ENCODE results near the gene ENOX1. TPM values are rescaled to one million over a fixed set of nuclear protein-coding genes. Genes with fewer than 3 reads are reported as not detected.
"Not testable (repeated sequence)": the region's sequence is repeated elsewhere in the genome, so short reads cannot be mapped to it uniquely, and the experiment has no call there.

The ENOX1 gene
- total RNA-seq, 1 experiment from 2014 or later: 1.8 TPM

GRCh38 chr13:43170506-43170905 is 616.3 kb downstream of the ENOX1 start:
- H3K4me3 Mint-ChIP-seq (ENCODE audit: unreplicated experiment): no peak overlapping the region
- no peak for TF ChIP-seq CTCF (IDR thresholded peaks at IDR 0.05; ENCODE audit: unreplicated experiment)
- no peaks in the 10 kb centered on the region for H3K4me1 Mint-ChIP-seq (ENCODE audit: insufficient read depth, unreplicated experiment)
- CTCF ChIA-PET: no interaction called here
- no peak overlapping the region for H3K27ac Mint-ChIP-seq (ENCODE audit: low read depth, unreplicated experiment)
- H3K27me3 Mint-ChIP-seq (ENCODE audit: insufficient read depth, unreplicated experiment): no peaks in the 10 kb centered on the region
- intact Hi-C loops (cut with micrococcal nuclease): no loop called here
- no peaks in the 10 kb centered on the region for H3K36me3 Mint-ChIP-seq (ENCODE audit: insufficient read depth, unreplicated experiment)
- BruUV-seq (replicated peaks): no TSS peak
- POLR2A ChIA-PET: interaction anchor here (0.7 kb wide), 1 partner anchor 243 kb away, joined by 3 read pairs; no protein-coding TSS in a partner anchor
- H3K9me3 Mint-ChIP-seq (ENCODE audit: unreplicated experiment): no peaks in the 10 kb centered on the region
- no peak for DNase-seq (ENCODE audit: unreplicated experiment)

GRCh38 chr13:43168434-43168833 is 618.3 kb downstream of the ENOX1 start:
- not testable (repeated sequence) for H3K4me1 Mint-ChIP-seq (ENCODE audit: insufficient read depth, unreplicated experiment)

GRCh38 chr13:43167731-43168130 is 619.0 kb downstream of the ENOX1 start:
- DNase-seq (ENCODE audit: unreplicated experiment): no peak
- H3K9me3 Mint-ChIP-seq (ENCODE audit: unreplicated experiment): no peaks in the 10 kb centered on the region
- no peaks in the 10 kb centered on the region for H3K27me3 Mint-ChIP-seq (ENCODE audit: insufficient read depth, unreplicated experiment)
- H3K36me3 Mint-ChIP-seq (ENCODE audit: insufficient read depth, unreplicated experiment): no peaks in the 10 kb centered on the region
- no TSS peak for BruUV-seq (replicated peaks)
- no peak overlapping the region for H3K4me3 Mint-ChIP-seq (ENCODE audit: unreplicated experiment)
- no peaks in the 10 kb centered on the region for H3K4me1 Mint-ChIP-seq (ENCODE audit: insufficient read depth, unreplicated experiment)
- no peak for TF ChIP-seq CTCF (IDR thresholded peaks at IDR 0.05; ENCODE audit: unreplicated experiment)
- CTCF ChIA-PET: interaction anchor here (0.7 to 1.0 kb wide), 2 partner anchors 9 to 397 kb away, joined by 3 read pairs; no protein-coding TSS in a partner anchor
- no peak overlapping the region for H3K27ac Mint-ChIP-seq (ENCODE audit: low read depth, unreplicated experiment)
- intact Hi-C loops (cut with micrococcal nuclease): no loop called here
- POLR2A ChIA-PET: interaction anchor here (0.5 to 0.7 kb wide), 2 partner anchors 194 to 499 kb away, joined by 3 read pairs; no protein-coding TSS in a partner anchor

More at GRCh38 chr13:43168434-43168833, 618.3 kb downstream of the ENOX1 start:
- POLR2A ChIA-PET: interaction anchor here (0.5 to 0.6 kb wide), 2 partner anchors 500 to 591 kb away, joined by 3 read pairs; no protein-coding TSS in a partner anchor
- H3K4me3 Mint-ChIP-seq (ENCODE audit: unreplicated experiment); intact Hi-C loops (cut with micrococcal nuclease); H3K27me3 Mint-ChIP-seq (ENCODE audit: insufficient read depth, unreplicated experiment); H3K27ac Mint-ChIP-seq (ENCODE audit: low read depth, unreplicated experiment); DNase-seq (ENCODE audit: unreplicated experiment); H3K9me3 Mint-ChIP-seq (ENCODE audit: unreplicated experiment); BruUV-seq (replicated peaks); H3K36me3 Mint-ChIP-seq (ENCODE audit: insufficient read depth, unreplicated experiment): not testable (repeated sequence)
- CTCF ChIA-PET: interaction anchor here (0.7 to 1.0 kb wide), 2 partner anchors 8 to 396 kb away, joined by 3 read pairs; no protein-coding TSS in a partner anchor

- Mint-ChIP-seq H3K4me3 (ENCODE audit: unreplicated experiment) (no peak overlapping the region), H3K27ac (ENCODE audit: low read depth, unreplicated experiment) (no peak overlapping the region), H3K27me3 (ENCODE audit: insufficient read depth, unreplicated experiment) (no peaks in the 10 kb centered on the region), H3K4me1 (ENCODE audit: insufficient read depth, unreplicated experiment) (no peaks in the 10 kb centered on the region), H3K9me3 (ENCODE audit: unreplicated experiment) (no peaks in the 10 kb centered on the region), H3K36me3 (ENCODE audit: insufficient read depth, unreplicated experiment) (no peaks in the 10 kb centered on the region)
- no peak for TF ChIP-seq CTCF (IDR thresholded peaks at IDR 0.05; ENCODE audit: unreplicated experiment)
- no TSS peak for BruUV-seq (replicated peaks)
- ChIA-PET POLR2A (interaction anchor here (0.9 kb wide), 1 partner anchor 13 kb away, joined by 3 read pairs; no protein-coding TSS in a partner anchor), CTCF (interaction anchor here (0.6 kb wide), 1 partner anchor 524 kb away, joined by 3 read pairs; no protein-coding TSS in a partner anchor)
- no peak for DNase-seq (ENCODE audit: unreplicated experiment)
- intact Hi-C loops (cut with micrococcal nuclease): no loop called here
Measured at GRCh38 chr13:43166644-43167457, 619.9 kb downstream of the ENOX1 start.

Other genes with a start within 250 kb of the ENOX1 start
- 15.7 and 16.3 TPM in 2 replicates for gene CCDC122, start 92.8 kb upstream of the ENOX1 start, total RNA-seq (2022)
- gene LACC1, start 92.9 kb upstream of the ENOX1 start, total RNA-seq (2022): 11.7 and 14.1 TPM in 2 replicates

Data from MCF 10A (cell line).